HG02870 (cell line): ENCODE measurements around the gene EPN2.

Source experiments
- ATAC-seq: cut with Tn5 transposase; IDR thresholded peaks from one replicate; pipeline ENCODE4 v1.9.1; 2021; ENCODE audit warnings: mild to moderate bottlenecking, moderate library complexity; ENCODE audit not compliant: unreplicated experiment

Gene EPN2

GRCh38 chr17:19238167-19238505, 970 bp downstream of the EPN2 start:
- no peak for ATAC-seq

- ATAC-seq = no peak
Observed at GRCh38 chr17:19239544-19239943, 2.4 kb downstream of the EPN2 start.

- no peak for ATAC-seq
Observed at GRCh38 chr17:19242323-19242722, 5.2 kb downstream of the EPN2 start.

- no peak for ATAC-seq
Observed at GRCh38 chr17:19242926-19243325, 5.8 kb downstream of the EPN2 start.

GRCh38 chr17:19243838-19244237, 6.7 kb downstream of the EPN2 start:
- ATAC-seq = no peak

GRCh38 chr17:19244357-19244756, 7.2 kb downstream of the EPN2 start:
- no peak for ATAC-seq

- no peak for ATAC-seq
Observed at GRCh38 chr17:19244781-19245180, 7.6 kb downstream of the EPN2 start.

GRCh38 chr17:19247473-19247872, 10.3 kb downstream of the EPN2 start:
- no peak for ATAC-seq

GRCh38 chr17:19248151-19248927, 11.2 kb downstream of the EPN2 start:
- no peak for ATAC-seq

- ATAC-seq = no peak
Observed at GRCh38 chr17:19248928-19249574, 11.9 kb downstream of the EPN2 start.

- ATAC-seq = no peak
Observed at GRCh38 chr17:19249681-19250080, 12.5 kb downstream of the EPN2 start.

- no peak for ATAC-seq
Observed at GRCh38 chr17:19250421-19251173, 13.4 kb downstream of the EPN2 start.

- no peak for ATAC-seq
Observed at GRCh38 chr17:19253112-19253511, 15.9 kb downstream of the EPN2 start.

GRCh38 chr17:19254651-19255050, 17.5 kb downstream of the EPN2 start:
- ATAC-seq = no peak

GRCh38 chr17:19255279-19255678, 18.1 kb downstream of the EPN2 start:
- no peak for ATAC-seq

- no peak for ATAC-seq
Observed at GRCh38 chr17:19258371-19258770, 21.2 kb downstream of the EPN2 start.

- no peak for ATAC-seq
Observed at GRCh38 chr17:19260958-19261357, 23.8 kb downstream of the EPN2 start.

- ATAC-seq = no peak
Observed at GRCh38 chr17:19261426-19261825, 24.3 kb downstream of the EPN2 start.

- no peak for ATAC-seq
Observed at GRCh38 chr17:19262650-19263631, 25.8 kb downstream of the EPN2 start.

- no peak for ATAC-seq
Observed at GRCh38 chr17:19263641-19264051, 26.5 kb downstream of the EPN2 start.

- no peak for ATAC-seq
Observed at GRCh38 chr17:19264268-19264667, 27.1 kb downstream of the EPN2 start.
